ENCODE results near the gene LRMDA. TPM values are rescaled to one million over a fixed set of nuclear protein-coding genes. Genes with fewer than 3 reads are reported as not detected.

LRMDA gene
- total and polyA plus RNA-seq, 2 donors (not counting 1 experiment from before 2014, with no cell fraction given) = 0.12 TPM; not detected in 1

GRCh38 chr10:75530299-75530698, 98.9 kb downstream of the LRMDA start:
- Histone ChIP-seq H2AFZ (ENCODE audit: insufficient read depth, low read depth, low read length, poor library complexity, severe bottlenecking) (no peak overlapping the region), H3K4me1 (ENCODE audit: control insufficient read depth in 2 of 2, insufficient read depth in 2 of 2, low read length in 2 of 2) (no peaks in the 10 kb centered on the region), H3K36me3 (replicated peaks in 1 of 2; ENCODE audit: control extremely low read depth in 1 of 2, control insufficient read depth in 1 of 2, extremely low read depth in 1 of 2, insufficient read depth in 2 of 2, low read length in 1 of 2) (no peaks in the 10 kb centered on the region), H3K27me3 (replicated peaks in 1 of 4; ENCODE audit: control extremely low read depth in 1 of 4, control insufficient read depth in 3 of 4, insufficient read depth in 4 of 4, low read length in 3 of 4) (no peaks in the 10 kb centered on the region), H3K79me2 (ENCODE audit: control insufficient read depth, insufficient read depth, low read length) (no peaks in the 10 kb centered on the region), H3K9ac (ENCODE audit: low read length) (no peak overlapping the region), H3K27ac (ENCODE audit: low read length in 2 of 2) (no peak overlapping the region), H3K4me3 (ENCODE audit: control extremely low read depth in 1 of 5, extremely low read depth in 1 of 5, insufficient read depth in 1 of 5, low read depth in 2 of 5, low read length in 4 of 5) (no peak overlapping the region), H3K9me3 (ENCODE audit: control extremely low read depth in 1 of 3, control insufficient read depth in 2 of 3, insufficient read depth in 1 of 3, low read length in 2 of 3) (peaks cover 0 to 2% (median 0%) of the 10 kb centered on the region in 3 donors), H4K20me1 (ENCODE audit: control insufficient read depth, insufficient read depth, low read length, poor library complexity, severe bottlenecking) (no peaks in the 10 kb centered on the region), H3K4me2 (replicated peaks; ENCODE audit: low read depth, low read length, poor library complexity, severe bottlenecking) (no peak overlapping the region)
- Mint-ChIP-seq H3K9me3 (ENCODE audit: insufficient read depth) (peaks cover 3% of the 10 kb centered on the region), H3K4me1 (no peaks in the 10 kb centered on the region), H3K27me3 (peaks cover 17% of the 10 kb centered on the region), H3K4me3 (no peak overlapping the region), H3K27ac (no peak overlapping the region)
- intact Hi-C loops (cut with micrococcal nuclease) = no loop called here
- ChIA-PET POLR2A (no interaction called here), CTCF (no interaction called here)
- no peak for DNase-seq
- ATAC-seq (ENCODE audit: low read depth) = no peak
- 82% methylated on average over 3 of the region's 3 CpGs for WGBS (ENCODE audit: insufficient coverage)
- no peak for TF ChIP-seq EZH2 (IDR thresholded peaks at IDR 0.05; ENCODE audit: borderline replicate concordance, insufficient read depth, low read depth, low read length, poor library complexity, severe bottlenecking)
- TF ChIP-seq, protein P1, sequence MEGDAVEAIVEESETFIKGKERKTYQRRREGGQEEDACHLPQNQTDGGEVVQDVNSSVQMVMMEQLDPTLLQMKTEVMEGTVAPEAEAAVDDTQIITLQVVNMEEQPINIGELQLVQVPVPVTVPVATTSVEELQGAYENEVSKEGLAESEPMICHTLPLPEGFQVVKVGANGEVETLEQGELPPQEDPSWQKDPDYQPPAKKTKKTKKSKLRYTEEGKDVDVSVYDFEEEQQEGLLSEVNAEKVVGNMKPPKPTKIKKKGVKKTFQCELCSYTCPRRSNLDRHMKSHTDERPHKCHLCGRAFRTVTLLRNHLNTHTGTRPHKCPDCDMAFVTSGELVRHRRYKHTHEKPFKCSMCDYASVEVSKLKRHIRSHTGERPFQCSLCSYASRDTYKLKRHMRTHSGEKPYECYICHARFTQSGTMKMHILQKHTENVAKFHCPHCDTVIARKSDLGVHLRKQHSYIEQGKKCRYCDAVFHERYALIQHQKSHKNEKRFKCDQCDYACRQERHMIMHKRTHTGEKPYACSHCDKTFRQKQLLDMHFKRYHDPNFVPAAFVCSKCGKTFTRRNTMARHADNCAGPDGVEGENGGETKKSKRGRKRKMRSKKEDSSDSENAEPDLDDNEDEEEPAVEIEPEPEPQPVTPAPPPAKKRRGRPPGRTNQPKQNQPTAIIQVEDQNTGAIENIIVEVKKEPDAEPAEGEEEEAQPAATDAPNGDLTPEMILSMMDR (IDR thresholded peaks at IDR 0.05) = no peak

GRCh38 chr10:75531571-75532031, 100.2 kb downstream of the LRMDA start:
- DNase-seq (no peak), ATAC-seq (ENCODE audit: low read depth) (no peak)
- POLR2A ChIA-PET = no interaction called here
- WGBS (ENCODE audit: insufficient coverage) = 94% methylated on average over 1 of the region's 2 CpGs
- TF ChIP-seq EZH2 (IDR thresholded peaks at IDR 0.05; ENCODE audit: borderline replicate concordance, insufficient read depth, low read depth, low read length, poor library complexity, severe bottlenecking) = no peak
- TF ChIP-seq, protein P1 (IDR thresholded peaks at IDR 0.05) = no peak
- H3K4me1 Mint-ChIP-seq = no peaks in the 10 kb centered on the region
- H3K9me3 Mint-ChIP-seq (ENCODE audit: insufficient read depth) = peaks cover 3% of the 10 kb centered on the region
- Histone ChIP-seq H3K9me3 (ENCODE audit: control extremely low read depth in 1 of 3, control insufficient read depth in 2 of 3, insufficient read depth in 1 of 3, low read length in 2 of 3) (peaks cover 0 to 2% (median 0%) of the 10 kb centered on the region in 3 donors), H3K4me1 (ENCODE audit: control insufficient read depth in 2 of 2, insufficient read depth in 2 of 2, low read length in 2 of 2) (no peaks in the 10 kb centered on the region), H2AFZ (ENCODE audit: insufficient read depth, low read depth, low read length, poor library complexity, severe bottlenecking) (no peak overlapping the region), H3K4me2 (replicated peaks; ENCODE audit: low read depth, low read length, poor library complexity, severe bottlenecking) (no peak overlapping the region), H3K36me3 (replicated peaks in 1 of 2; ENCODE audit: control extremely low read depth in 1 of 2, control insufficient read depth in 1 of 2, extremely low read depth in 1 of 2, insufficient read depth in 2 of 2, low read length in 1 of 2) (no peaks in the 10 kb centered on the region), H3K9ac (ENCODE audit: low read length) (no peak overlapping the region), H3K27ac (ENCODE audit: low read length in 2 of 2) (no peak overlapping the region), H3K4me3 (ENCODE audit: control extremely low read depth in 1 of 5, extremely low read depth in 1 of 5, insufficient read depth in 1 of 5, low read depth in 2 of 5, low read length in 4 of 5) (no peak overlapping the region), H3K79me2 (ENCODE audit: control insufficient read depth, insufficient read depth, low read length) (no peaks in the 10 kb centered on the region), H4K20me1 (ENCODE audit: control insufficient read depth, insufficient read depth, low read length, poor library complexity, severe bottlenecking) (no peaks in the 10 kb centered on the region), H3K27me3 (replicated peaks in 1 of 4; ENCODE audit: control extremely low read depth in 1 of 4, control insufficient read depth in 3 of 4, insufficient read depth in 4 of 4, low read length in 3 of 4) (no peaks in the 10 kb centered on the region)
- CTCF ChIA-PET = no interaction called here
- no peak overlapping the region for H3K27ac Mint-ChIP-seq
- intact Hi-C loops (cut with micrococcal nuclease) = no loop called here
- peaks cover 17% of the 10 kb centered on the region for H3K27me3 Mint-ChIP-seq
- H3K4me3 Mint-ChIP-seq = no peak overlapping the region
